AG10803 (cell line): ENCODE results near the gene PDGFB.

Experiments used
- DNase-seq: peaks from one replicate; pipeline ENCODE4 v3.0.0; 2010; ENCODE audit warnings: low read depth
- H3K4me3 ChIP-seq: 2 replicates; pipeline ENCODE4 v1.5.1; 2011; ENCODE audit warnings: mild to moderate bottlenecking, low read length, control low read depth
- TF ChIP-seq, protein P1 (sequence below): conservative IDR thresholded peaks from 2 replicates; pipeline ENCODE4 v1.5.1; 2011; ENCODE audit warnings: mild to moderate bottlenecking, low read length, control low read depth, inconsistent platforms

Gene PDGFB

DNA sequence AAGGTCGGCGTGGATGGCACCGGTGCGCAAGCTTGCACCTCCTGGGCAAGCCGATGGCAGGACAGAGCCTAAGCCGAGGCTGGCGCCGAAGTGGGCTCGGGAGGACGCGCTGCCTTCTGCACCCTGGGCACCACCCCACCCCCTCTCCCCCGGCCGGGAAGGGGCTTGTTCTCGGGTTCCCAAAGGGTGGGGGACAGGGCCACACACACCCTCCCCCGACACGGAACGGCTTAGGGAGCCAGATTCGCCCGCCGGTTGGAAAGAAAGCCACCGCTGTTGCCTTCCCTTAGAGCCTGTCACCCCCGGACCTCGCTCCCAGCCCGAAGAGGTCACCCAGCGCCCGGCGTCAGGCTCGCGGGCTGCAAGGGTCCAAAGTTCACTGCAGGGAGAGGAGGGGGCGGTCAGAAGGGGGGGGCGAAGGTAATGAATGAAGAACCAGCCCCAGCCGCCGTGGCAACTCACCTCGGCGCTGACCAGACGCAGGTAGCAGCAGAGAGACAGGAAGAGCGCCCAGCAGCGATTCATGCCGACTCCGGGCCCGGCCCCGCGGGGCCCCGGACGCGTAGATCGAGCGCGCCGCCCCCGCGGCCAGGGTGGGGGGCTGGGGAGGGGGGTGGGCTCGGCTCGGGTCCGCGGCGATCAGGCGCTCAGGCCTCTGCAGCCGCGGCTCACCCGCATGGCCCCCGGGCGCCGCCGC, 1.2 kb downstream of the PDGFB start:
- TF ChIP-seq, protein P1, sequence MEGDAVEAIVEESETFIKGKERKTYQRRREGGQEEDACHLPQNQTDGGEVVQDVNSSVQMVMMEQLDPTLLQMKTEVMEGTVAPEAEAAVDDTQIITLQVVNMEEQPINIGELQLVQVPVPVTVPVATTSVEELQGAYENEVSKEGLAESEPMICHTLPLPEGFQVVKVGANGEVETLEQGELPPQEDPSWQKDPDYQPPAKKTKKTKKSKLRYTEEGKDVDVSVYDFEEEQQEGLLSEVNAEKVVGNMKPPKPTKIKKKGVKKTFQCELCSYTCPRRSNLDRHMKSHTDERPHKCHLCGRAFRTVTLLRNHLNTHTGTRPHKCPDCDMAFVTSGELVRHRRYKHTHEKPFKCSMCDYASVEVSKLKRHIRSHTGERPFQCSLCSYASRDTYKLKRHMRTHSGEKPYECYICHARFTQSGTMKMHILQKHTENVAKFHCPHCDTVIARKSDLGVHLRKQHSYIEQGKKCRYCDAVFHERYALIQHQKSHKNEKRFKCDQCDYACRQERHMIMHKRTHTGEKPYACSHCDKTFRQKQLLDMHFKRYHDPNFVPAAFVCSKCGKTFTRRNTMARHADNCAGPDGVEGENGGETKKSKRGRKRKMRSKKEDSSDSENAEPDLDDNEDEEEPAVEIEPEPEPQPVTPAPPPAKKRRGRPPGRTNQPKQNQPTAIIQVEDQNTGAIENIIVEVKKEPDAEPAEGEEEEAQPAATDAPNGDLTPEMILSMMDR: no peak
- DNase-seq: no peak
- H3K4me3 ChIP-seq: peak overlapping the region; percentile 33

DNA sequence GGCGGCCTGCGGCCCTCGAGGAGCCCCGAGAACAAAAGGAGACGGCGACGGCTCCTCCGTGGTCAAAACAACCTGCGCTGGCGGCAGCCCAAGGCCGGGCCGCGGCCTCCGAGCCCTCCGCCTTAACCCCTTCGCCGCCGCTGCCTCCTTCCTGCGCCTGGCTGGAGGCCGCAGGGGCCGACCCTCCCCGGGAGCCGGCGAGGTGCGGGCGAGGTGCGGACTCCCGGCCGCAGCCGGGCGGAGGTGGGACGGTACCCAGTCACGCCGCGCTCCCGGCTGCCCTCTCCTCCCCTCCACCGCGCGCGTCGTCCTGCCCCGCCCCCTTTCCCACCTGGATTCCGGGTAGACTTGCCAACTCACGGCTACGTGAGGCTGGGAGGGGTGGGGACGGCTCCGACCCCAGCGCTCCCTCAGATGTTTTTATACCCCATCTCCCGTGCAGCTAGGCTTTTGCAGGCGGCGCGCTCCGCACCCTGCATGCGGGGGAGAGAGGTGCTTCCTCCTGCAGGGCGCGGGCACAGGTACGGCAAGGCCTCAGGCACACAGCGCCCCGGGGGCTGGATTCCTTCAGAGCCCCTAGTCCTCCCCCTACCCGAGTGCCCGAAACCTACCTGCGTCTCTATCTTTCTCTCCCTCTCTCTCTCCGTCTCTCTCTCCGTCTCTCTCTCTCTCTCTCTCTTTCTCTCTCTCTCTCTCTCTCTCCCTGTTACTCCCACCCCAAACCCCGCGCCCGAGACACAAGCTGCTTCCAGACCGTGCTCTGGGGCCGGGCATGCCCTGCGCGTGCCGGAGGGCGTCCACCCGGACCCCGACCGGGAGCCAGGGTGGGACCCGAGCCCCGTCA, 2.0 kb downstream of the PDGFB start:
- H3K4me3 ChIP-seq: peak overlapping the region; percentile 33
- DNase-seq: no peak

DNA sequence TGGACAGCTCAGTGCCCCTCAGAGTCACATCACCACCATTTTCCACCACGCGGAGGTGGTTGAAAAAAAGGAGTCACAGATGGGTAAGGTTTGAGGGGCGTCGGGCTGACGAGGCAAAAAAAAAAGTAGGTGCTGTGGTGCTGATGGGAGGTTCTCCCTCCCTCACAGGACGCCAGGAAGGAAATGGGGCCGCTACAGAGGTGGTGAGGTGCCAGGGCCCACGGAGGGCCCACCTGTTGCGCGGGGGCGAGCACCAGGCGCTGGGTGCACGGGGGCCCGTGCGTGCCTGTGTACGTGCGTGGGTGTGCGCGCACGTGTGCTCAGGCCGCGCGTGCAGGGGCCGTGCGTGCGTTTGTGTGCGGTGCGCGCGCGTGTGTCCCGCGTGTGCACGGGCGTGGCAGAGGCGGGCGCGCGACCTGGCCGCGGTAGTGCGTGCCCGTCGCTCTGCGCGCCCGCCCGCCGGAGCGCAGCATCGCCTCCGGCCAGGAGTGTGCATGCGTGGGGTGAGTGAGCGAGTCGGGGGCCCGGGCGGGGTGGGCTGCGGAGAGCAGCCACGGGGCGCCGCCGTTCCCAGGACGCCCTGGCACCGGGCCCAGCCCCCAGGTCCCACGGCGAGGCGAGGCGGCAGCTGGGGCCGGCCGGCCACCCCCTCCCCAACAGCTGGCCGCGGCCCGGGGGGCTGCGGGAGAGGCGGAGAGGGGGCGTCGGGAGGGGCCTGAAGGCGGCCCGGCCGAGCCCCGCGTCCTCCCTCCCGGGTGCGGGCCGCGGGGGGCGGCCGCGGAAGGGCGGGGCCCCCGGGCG, 2.8 kb downstream of the PDGFB start:
- no peak for DNase-seq
- TF ChIP-seq, protein P1: no peak
- no peak overlapping the region for H3K4me3 ChIP-seq

More for the DNA sequence above, 2.0 kb downstream of the PDGFB start:
- TF ChIP-seq, protein P1: no peak

DNA sequence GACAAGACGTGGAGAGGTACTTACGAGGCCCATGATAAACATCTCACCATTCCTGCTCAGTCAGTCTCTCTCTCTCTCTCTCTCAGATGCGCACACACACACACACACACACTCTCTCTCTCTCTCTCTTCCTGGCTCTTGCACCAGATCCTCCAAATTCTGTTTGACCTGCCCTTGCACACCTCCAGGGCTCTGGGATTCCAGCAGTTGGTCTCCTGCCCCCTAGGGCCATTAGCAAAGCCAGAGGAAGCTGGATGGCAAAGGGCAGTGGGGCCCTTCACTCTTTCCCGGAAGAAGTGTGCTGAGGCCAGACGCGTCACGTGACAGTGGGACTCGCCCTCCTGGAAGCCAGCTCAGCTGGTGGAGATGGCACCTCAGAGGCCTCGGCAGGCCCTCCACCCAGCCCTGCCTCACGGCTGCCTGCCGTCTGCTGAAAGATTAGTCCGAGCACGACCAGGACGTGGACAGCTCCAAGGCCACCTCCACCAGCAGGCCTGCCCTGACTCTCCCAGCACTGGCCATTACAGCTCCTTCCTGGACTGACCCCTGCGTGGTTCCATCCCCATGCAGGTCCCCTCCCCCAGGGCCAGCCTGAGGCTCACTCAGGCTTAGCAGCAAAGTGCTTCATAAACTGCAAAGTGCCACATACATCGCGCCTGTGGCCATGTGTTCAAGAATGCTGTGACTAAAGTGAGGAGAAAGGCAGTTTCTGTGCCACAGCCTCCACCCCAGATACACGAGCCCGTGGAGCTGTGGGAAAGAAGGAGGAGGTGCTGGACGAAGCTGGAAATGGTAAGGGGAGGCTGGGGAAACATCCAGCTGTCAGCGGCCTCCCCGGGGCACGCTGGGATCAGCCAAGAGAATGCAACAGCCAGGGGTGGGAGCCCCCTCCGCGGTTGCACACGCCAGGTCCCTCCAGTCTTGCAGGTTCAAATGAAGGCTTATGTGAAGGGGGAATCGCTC, 3.7 kb downstream of the PDGFB start:
- TF ChIP-seq, protein P1: no peak
- no peak overlapping the region for H3K4me3 ChIP-seq
- DNase-seq: peak; percentile 15

DNA sequence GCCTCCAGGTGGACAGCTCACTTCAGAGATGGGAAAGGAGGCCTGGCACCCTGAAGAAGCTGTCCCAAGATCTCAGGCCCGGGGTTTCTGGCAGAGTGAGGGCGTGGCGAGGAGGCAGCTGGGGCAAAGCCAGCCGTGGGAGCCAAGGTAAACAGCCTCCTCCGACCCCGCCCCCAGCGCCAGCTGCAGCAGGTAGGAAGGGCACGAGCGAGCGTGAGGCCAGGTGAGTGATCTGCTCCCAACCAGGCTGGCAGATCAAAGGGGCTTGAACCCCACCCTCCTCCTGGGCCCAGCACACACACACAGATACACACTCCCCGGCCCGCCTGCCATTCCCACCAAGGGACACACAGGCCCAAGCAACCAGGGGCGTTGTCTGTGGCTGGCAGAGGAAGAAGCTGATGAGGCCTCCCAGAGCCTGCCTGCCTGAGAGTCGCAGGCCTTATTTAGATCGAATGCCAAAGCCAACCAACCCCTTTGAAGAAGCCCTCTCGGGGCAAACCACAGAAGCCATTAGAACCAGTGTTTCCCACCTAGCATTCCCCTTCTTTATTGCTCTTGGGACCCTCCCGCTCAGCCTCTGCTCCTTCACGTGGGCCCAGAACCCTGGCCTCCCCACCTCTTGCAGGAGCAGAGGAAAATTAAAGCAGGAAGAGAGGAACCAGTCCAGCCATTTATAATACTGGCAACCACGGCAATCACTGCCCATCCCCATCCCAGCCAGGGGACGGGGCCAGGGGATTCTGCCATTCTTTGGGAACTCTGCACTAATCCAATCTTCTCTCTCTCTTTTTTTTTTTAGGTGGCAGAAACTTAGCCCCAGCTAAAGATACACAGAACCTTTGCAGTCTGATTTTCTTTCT, 5.0 kb downstream of the PDGFB start:
- TF ChIP-seq, protein P1: no peak
- H3K4me3 ChIP-seq: no peak overlapping the region
- DNase-seq: no peak
